ENCODE data around the gene DCST1.

DNA sequence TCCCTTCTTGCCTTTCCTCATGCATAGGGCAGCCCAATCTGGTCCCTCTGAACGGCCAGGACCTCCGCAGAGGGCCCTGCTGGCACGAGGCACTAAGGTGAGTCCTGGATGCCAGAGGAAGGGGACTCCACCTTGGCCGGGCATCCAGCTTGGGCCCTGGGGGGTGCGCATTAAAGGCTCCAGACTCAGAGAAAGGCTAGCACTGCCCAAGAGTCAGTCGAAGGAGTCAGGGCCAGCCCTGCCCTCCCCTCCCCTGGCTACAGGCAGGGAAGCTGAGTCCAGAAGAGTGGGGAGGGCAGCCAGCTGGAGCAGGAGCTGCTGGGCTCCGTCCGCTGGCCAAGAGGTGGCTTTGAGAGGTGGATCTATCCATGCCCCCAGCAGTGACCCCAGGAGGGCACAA, 27.1 kb downstream of the DCST1 start:
- TF ChIP-seq, protein P1, sequence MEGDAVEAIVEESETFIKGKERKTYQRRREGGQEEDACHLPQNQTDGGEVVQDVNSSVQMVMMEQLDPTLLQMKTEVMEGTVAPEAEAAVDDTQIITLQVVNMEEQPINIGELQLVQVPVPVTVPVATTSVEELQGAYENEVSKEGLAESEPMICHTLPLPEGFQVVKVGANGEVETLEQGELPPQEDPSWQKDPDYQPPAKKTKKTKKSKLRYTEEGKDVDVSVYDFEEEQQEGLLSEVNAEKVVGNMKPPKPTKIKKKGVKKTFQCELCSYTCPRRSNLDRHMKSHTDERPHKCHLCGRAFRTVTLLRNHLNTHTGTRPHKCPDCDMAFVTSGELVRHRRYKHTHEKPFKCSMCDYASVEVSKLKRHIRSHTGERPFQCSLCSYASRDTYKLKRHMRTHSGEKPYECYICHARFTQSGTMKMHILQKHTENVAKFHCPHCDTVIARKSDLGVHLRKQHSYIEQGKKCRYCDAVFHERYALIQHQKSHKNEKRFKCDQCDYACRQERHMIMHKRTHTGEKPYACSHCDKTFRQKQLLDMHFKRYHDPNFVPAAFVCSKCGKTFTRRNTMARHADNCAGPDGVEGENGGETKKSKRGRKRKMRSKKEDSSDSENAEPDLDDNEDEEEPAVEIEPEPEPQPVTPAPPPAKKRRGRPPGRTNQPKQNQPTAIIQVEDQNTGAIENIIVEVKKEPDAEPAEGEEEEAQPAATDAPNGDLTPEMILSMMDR (conservative IDR thresholded peaks at IDR 0.05; ENCODE audit: low read depth, low read length), result no peak
- TF ChIP-seq EZH2phosphoT487 (IDR thresholded peaks at IDR 0.05; ENCODE audit: borderline replicate concordance, low read length), result no peak
